Measurements from ENCODE around the gene C9orf153.

DNA sequence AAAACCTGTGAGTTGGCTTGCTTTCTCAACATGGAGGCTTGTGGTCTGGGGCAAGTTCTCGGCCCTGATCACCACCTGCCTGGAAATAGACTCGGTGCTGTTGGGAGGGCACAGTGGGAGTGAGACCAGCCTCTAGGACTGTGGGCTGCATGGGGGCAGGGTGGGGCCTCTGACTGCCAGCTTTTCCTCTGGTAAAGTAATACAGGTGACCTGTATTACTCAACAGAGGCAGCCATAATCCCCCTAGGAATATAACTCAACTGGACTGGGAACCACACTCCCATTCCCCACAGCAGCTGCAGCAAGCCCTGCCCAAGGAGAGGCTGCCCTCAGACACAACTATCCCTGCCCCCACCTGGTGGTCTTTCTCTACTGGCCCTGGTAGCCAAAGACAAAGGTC, 72.8 kb downstream of the C9orf153 start:
- TF ChIP-seq POLR2AphosphoS5 (IDR thresholded peaks at IDR 0.05): no peak
- TF ChIP-seq, protein P1, sequence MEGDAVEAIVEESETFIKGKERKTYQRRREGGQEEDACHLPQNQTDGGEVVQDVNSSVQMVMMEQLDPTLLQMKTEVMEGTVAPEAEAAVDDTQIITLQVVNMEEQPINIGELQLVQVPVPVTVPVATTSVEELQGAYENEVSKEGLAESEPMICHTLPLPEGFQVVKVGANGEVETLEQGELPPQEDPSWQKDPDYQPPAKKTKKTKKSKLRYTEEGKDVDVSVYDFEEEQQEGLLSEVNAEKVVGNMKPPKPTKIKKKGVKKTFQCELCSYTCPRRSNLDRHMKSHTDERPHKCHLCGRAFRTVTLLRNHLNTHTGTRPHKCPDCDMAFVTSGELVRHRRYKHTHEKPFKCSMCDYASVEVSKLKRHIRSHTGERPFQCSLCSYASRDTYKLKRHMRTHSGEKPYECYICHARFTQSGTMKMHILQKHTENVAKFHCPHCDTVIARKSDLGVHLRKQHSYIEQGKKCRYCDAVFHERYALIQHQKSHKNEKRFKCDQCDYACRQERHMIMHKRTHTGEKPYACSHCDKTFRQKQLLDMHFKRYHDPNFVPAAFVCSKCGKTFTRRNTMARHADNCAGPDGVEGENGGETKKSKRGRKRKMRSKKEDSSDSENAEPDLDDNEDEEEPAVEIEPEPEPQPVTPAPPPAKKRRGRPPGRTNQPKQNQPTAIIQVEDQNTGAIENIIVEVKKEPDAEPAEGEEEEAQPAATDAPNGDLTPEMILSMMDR (IDR thresholded peaks at IDR 0.05): no peak
- no peak for TF ChIP-seq POLR2A (IDR thresholded peaks at IDR 0.05)
- TF ChIP-seq EP300 (IDR thresholded peaks at IDR 0.05; ENCODE audit: low read depth): no peak

All from transverse colon (tissue), 4 donors.